HCT116 (cell line): ENCODE results near the gene OR1L6. TPM values are rescaled to one million over a fixed set of nuclear protein-coding genes. Genes with fewer than 3 reads are reported as not detected.

Experiments
- ATAC-seq: fragments of 200-7000 bp; cut with Tn5 transposase; 2 replicates; pipeline ENCODE4 v1.9.1; 2020; ENCODE audit warnings: mild to moderate bottlenecking, moderate library complexity
- BruUV-seq: library from RNA; stranded (reverse); fragments of 400-500 nt; replicated peaks from 2 replicates; lab custom pipeline; 2021; lab: Mats Ljungman, UMichigan
- CTCF ChIA-PET: fragments of 300-600 bp; sonication (Branson Sonifier 250); formaldehyde crosslinking; loops from one replicate; lab custom pipeline; 2021; ENCODE audit warnings: antibody characterized with exemption; lab: Charles Lee
- POLR2A ChIA-PET: fragments of 300-600, 350-600 bp; sonication (Branson Sonifier 250); formaldehyde crosslinking; loops from one replicate; lab custom pipeline; 2021; ENCODE audit warnings: antibody characterized with exemption; lab: Charles Lee
- RAD21 ChIA-PET, 2 experiments: fragments of 300-600 bp; sonication (Branson Sonifier 250); formaldehyde crosslinking; loops; one replicate each; lab custom pipeline; 2023; ENCODE audit warnings: low total read pairs in 2 of 2; ENCODE audit not compliant: uncharacterized antibody in 2 of 2, unreplicated experiment in 2 of 2, low non-redundant PET in 1 of 2; lab: Charles Lee
- DNase-seq: peaks from one replicate; pipeline ENCODE4 v3.0.0-alpha.2; 2010; ENCODE audit warnings: low read depth, low spot score
- H2AFZ ChIP-seq: fragments of 200-600 bp; shearing (Covaris generic), sonication (generic); 2 replicates; pipeline ENCODE4 v1.6.1; 2017; ENCODE audit warnings: low read depth, mixed run types, mixed read lengths, antibody characterized with exemption, low read length; ENCODE audit not compliant: poor library complexity, severe bottlenecking
- H3K27ac ChIP-seq: 2 replicates; pipeline ENCODE4 v1.5.1; 2012; ENCODE audit warnings: low read depth, low read length
- H3K27me3 ChIP-seq: fragments of 200-600 bp; sonication (generic); 2 replicates; pipeline ENCODE4 v1.6.1; 2016; ENCODE audit warnings: mixed run types, low read length, mixed read lengths; ENCODE audit not compliant: insufficient read depth
- H3K36me3 ChIP-seq, 2 experiments: fragments of 200-500 bp in 1 of 2; fragments of 200-600 bp in 1 of 2; sonication (Bioruptor generic) in 1 of 2; sonication (generic) in 1 of 2; 2 replicates each; pipeline versions ENCODE4 v1.5.1 to v1.6.1; 2014 to 2016; ENCODE audit warnings: low read length in 2 of 2, inconsistent platforms in 1 of 2, mixed read lengths in 1 of 2, mixed run types in 1 of 2; ENCODE audit not compliant: insufficient read depth in 2 of 2, control insufficient read depth in 1 of 2
- H3K4me1 ChIP-seq, 2 experiments: fragments of 200-600 bp in 1 of 2; sonication (generic) in 1 of 2; 2 replicates each; pipeline versions ENCODE4 v1.5.1 to v1.6.1; 2012 to 2017; ENCODE audit warnings: low read length in 2 of 2, inconsistent platforms in 1 of 2, mild to moderate bottlenecking in 1 of 2, mixed read lengths in 1 of 2, mixed run types in 1 of 2, moderate library complexity in 1 of 2; ENCODE audit not compliant: insufficient read depth in 2 of 2, control insufficient read depth in 1 of 2
- H3K4me2 ChIP-seq: fragments of 200-600 bp; sonication (generic); 2 replicates; pipeline ENCODE4 v1.6.1; 2017; ENCODE audit warnings: mixed run types, low read length, mixed read lengths
- H3K4me3 ChIP-seq, 2 experiments: fragments of 200-600 bp in 1 of 2; sonication (generic) in 1 of 2; replicated peaks in 1 of 2; 2 replicates each; pipeline ENCODE4 v1.5.1; 2011 to 2016; ENCODE audit warnings: low read length in 2 of 2, control low read depth in 1 of 2, low read depth in 1 of 2, mild to moderate bottlenecking in 1 of 2, mixed read lengths in 1 of 2, mixed run types in 1 of 2
- H3K79me2 ChIP-seq: fragments of 200-600 bp; sonication (generic); 2 replicates; pipeline ENCODE4 v1.6.1; 2017; ENCODE audit warnings: mild to moderate bottlenecking, mixed run types, low read length, moderate library complexity, mixed read lengths; ENCODE audit not compliant: insufficient read depth
- H3K9ac ChIP-seq: fragments of 200-600 bp; sonication (generic); 2 replicates; pipeline ENCODE4 v1.6.1; 2016; ENCODE audit warnings: low read length, mixed read lengths
- H3K9me2 ChIP-seq: fragments of 200-600 bp; sonication (generic), shearing (Covaris generic); 2 replicates; pipeline ENCODE4 v1.6.1; 2017; ENCODE audit warnings: mixed run types, mild to moderate bottlenecking, moderate library complexity; ENCODE audit not compliant: insufficient read depth
- H3K9me3 ChIP-seq, 2 experiments: fragments of 200-500 bp in 1 of 2; fragments of 200-600 bp in 1 of 2; sonication (Bioruptor generic) in 1 of 2; sonication (generic) in 1 of 2; 2 replicates each; pipeline ENCODE4 v1.6.1; 2014 to 2017; ENCODE audit warnings: low read length in 2 of 2, mixed read lengths in 2 of 2, inconsistent platforms in 1 of 2, low read depth in 1 of 2, mild to moderate bottlenecking in 1 of 2, mixed run types in 1 of 2, moderate library complexity in 1 of 2; ENCODE audit not compliant: control insufficient read depth in 1 of 2, insufficient read depth in 1 of 2
- H4K20me1 ChIP-seq: fragments of 200-600 bp; sonication (generic), shearing (Covaris generic); 2 replicates; pipeline ENCODE4 v1.6.1; 2017; ENCODE audit warnings: mixed run types, mild to moderate bottlenecking, moderate library complexity; ENCODE audit not compliant: insufficient read depth
- CTCF ChIP-seq, 3 experiments: fragments of 200-600 bp in 1 of 3; sonication (generic) in 1 of 3; IDR thresholded peaks in 2 of 3; conservative IDR thresholded peaks in 1 of 3; 2 replicates each; pipeline ENCODE4 v1.5.1; 2012 to 2017; ENCODE audit warnings: low read depth in 2 of 3, low read length in 2 of 3, antibody characterized with exemption in 1 of 3, borderline replicate concordance in 1 of 3, control low read depth in 1 of 3, mild to moderate bottlenecking in 1 of 3, mixed read lengths in 1 of 3, mixed run types in 1 of 3, moderate library complexity in 1 of 3; ENCODE audit not compliant: insufficient read depth in 1 of 3
- EGR1 ChIP-seq: IDR thresholded peaks from 2 replicates; pipeline ENCODE4 v1.6.1; 2012; ENCODE audit warnings: low read depth
- ELF1 ChIP-seq: IDR thresholded peaks from 2 replicates; pipeline ENCODE4 v1.6.1; 2012; ENCODE audit warnings: low read depth, borderline replicate concordance
- FOSL1 ChIP-seq: IDR thresholded peaks from 2 replicates; pipeline ENCODE4 v1.6.1; 2012; ENCODE audit warnings: low read depth
- JUND ChIP-seq: IDR thresholded peaks from 2 replicates; pipeline ENCODE4 v1.6.1; 2012
- MAX ChIP-seq: IDR thresholded peaks from 2 replicates; pipeline ENCODE4 v1.6.1; 2012
- POLR2A ChIP-seq: IDR thresholded peaks from 2 replicates; pipeline ENCODE4 v1.7.0; 2011; ENCODE audit warnings: borderline replicate concordance; ENCODE audit not compliant: insufficient read depth, insufficient read length; ENCODE audit errors: extremely low read depth
- POLR2AphosphoS5 ChIP-seq: IDR thresholded peaks from 2 replicates; pipeline ENCODE4 v1.6.1; 2011; ENCODE audit warnings: mild to moderate bottlenecking, low read depth, low read length, moderate library complexity
- RAD21 ChIP-seq: IDR thresholded peaks from 2 replicates; pipeline ENCODE4 v1.6.1; 2012; ENCODE audit warnings: low read depth, mild to moderate bottlenecking
- SIN3A ChIP-seq: IDR thresholded peaks from 2 replicates; pipeline ENCODE4 v1.6.1; 2012; ENCODE audit warnings: low read depth
- SP1 ChIP-seq: IDR thresholded peaks from 2 replicates; pipeline ENCODE4 v1.6.1; 2012; ENCODE audit warnings: low read depth
- TCF7L2 ChIP-seq: IDR thresholded peaks from 2 replicates; pipeline ENCODE4 v1.7.0; 2011; ENCODE audit warnings: borderline replicate concordance, inconsistent platforms; ENCODE audit not compliant: insufficient read depth, insufficient read length; ENCODE audit errors: extremely low read depth
- YY1 ChIP-seq: IDR thresholded peaks from 2 replicates; pipeline ENCODE4 v1.6.1; 2011; ENCODE audit warnings: low read length, low read depth, moderate library complexity, mild to moderate bottlenecking; ENCODE audit not compliant: insufficient replicate concordance; ENCODE audit errors: extremely low read depth
- ZFX ChIP-seq: fragments of 450-650 bp; IDR thresholded peaks from 2 replicates; pipeline ENCODE4 v1.6.1; 2017
- ZNF274 ChIP-seq: fragments of 200-500 bp; sonication (Bioruptor generic); IDR thresholded peaks from 2 replicates; pipeline ENCODE4 v1.6.1; 2014; ENCODE audit warnings: mild to moderate bottlenecking, low read depth, low read length, inconsistent platforms
- intact Hi-C: fragments of 100-400 bp; cut with micrococcal nuclease; formaldehyde crosslinking; loops from 2 replicates; pipeline ENCODE4 v1.10.0; 2022
- total RNA-seq: library from RNA; stranded (reverse); gene quantifications from one replicate; pipeline ENCODE4 v1.2.1, GENCODE V29; 2021; ENCODE audit not compliant: unreplicated experiment
- TF ChIP-seq, protein P1 (sequence below): IDR thresholded peaks from 2 replicates; pipeline ENCODE4 v1.6.1; 2012; ENCODE audit warnings: low read depth

Gene OR1L6
- total RNA-seq, 1 experiment from 2014 or later: not detected

DNA sequence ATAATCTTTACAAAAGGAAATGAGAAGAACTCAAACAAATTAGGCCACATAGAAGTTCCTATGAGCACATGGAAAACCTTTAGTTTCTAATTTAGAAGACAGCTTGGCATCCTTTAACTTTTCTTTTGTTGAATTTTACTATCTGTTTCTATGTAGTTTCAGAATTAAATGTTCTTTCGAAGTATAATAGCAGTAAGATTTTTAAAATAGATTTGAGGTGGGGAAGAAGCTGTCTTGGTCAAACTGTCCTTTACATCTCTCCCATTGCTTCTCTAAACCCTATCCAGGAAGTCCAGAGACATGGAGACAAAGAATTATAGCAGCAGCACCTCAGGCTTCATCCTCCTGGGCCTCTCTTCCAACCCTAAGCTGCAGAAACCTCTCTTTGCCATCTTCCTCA lies 18.4 kb upstream of the OR1L6 start, which contains the start of gene OR1L4:
OR1L4 (plus strand) TSS at position 301 of the 400 bp plus-strand sequence; CDS start at position 301, 0 bp downstream.
- H3K27me3 ChIP-seq: no peaks in the 10 kb centered on the region
- intact Hi-C loops: no loop called here
- H3K9me2 ChIP-seq: no peaks in the 10 kb centered on the region
- no peak within 1 kb of the TSS for H3K9ac ChIP-seq
- no peak for ATAC-seq
- H2AFZ ChIP-seq: no peak within 1 kb of the TSS
- DNase-seq: no peak
- ChIA-PET RAD21 (no interaction called here), POLR2A (no interaction called here), CTCF (no interaction called here)
- no peak within 1 kb of the TSS for H3K27ac ChIP-seq
- no TSS peak for BruUV-seq
- no peak within 1 kb of the TSS for H3K4me2 ChIP-seq
- no peak within 1 kb of the TSS for H3K4me3 ChIP-seq
- H4K20me1 ChIP-seq: no peaks in the 10 kb centered on the region
- no peaks in the 10 kb centered on the region for H3K79me2 ChIP-seq
- TF ChIP-seq, protein P1, sequence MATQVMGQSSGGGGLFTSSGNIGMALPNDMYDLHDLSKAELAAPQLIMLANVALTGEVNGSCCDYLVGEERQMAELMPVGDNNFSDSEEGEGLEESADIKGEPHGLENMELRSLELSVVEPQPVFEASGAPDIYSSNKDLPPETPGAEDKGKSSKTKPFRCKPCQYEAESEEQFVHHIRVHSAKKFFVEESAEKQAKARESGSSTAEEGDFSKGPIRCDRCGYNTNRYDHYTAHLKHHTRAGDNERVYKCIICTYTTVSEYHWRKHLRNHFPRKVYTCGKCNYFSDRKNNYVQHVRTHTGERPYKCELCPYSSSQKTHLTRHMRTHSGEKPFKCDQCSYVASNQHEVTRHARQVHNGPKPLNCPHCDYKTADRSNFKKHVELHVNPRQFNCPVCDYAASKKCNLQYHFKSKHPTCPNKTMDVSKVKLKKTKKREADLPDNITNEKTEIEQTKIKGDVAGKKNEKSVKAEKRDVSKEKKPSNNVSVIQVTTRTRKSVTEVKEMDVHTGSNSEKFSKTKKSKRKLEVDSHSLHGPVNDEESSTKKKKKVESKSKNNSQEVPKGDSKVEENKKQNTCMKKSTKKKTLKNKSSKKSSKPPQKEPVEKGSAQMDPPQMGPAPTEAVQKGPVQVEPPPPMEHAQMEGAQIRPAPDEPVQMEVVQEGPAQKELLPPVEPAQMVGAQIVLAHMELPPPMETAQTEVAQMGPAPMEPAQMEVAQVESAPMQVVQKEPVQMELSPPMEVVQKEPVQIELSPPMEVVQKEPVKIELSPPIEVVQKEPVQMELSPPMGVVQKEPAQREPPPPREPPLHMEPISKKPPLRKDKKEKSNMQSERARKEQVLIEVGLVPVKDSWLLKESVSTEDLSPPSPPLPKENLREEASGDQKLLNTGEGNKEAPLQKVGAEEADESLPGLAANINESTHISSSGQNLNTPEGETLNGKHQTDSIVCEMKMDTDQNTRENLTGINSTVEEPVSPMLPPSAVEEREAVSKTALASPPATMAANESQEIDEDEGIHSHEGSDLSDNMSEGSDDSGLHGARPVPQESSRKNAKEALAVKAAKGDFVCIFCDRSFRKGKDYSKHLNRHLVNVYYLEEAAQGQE: no peak
- TF ChIP-seq YY1 (no peak), SIN3A (no peak), ZFX (no peak)
- H3K9me3 ChIP-seq: peaks cover 6 to 7% of the 10 kb centered on the region in 2 experiments; a peak in 2 of 4 replicates
- H3K4me1 ChIP-seq: no peaks in the 10 kb centered on the region
- H3K36me3 ChIP-seq: no peaks in the 10 kb centered on the region

GRCh38 chr9:122754825-122755224 lies 12.7 kb downstream of the OR1L6 start:
- H4K20me1 ChIP-seq: no peaks in the 10 kb centered on the region
- ChIA-PET CTCF (no interaction called here), POLR2A (no interaction called here), RAD21 (no interaction called here)
- no peak overlapping the region for H3K27ac ChIP-seq
- H3K36me3 ChIP-seq: no peaks in the 10 kb centered on the region
- H3K9ac ChIP-seq: no peak overlapping the region
- DNase-seq: no peak
- H3K4me2 ChIP-seq: no peak overlapping the region
- ATAC-seq: no peak
- TF ChIP-seq CTCF (IDR thresholded peaks at IDR 0.05 in 2 of 3, conservative IDR thresholded peaks at IDR 0.05 in 1 of 3; ENCODE audit: borderline replicate concordance in 1 of 3, insufficient read depth in 1 of 3, low read depth in 2 of 3, low read length in 2 of 3) (no peak), TCF7L2 (no peak), ZFX (no peak), POLR2AphosphoS5 (no peak), ELF1 (no peak), MAX (no peak), ZNF274 (no peak), FOSL1 (no peak), EGR1 (no peak), SIN3A (no peak), SP1 (no peak), YY1 (no peak), JUND (no peak), POLR2A (no peak), RAD21 (no peak)
- H3K79me2 ChIP-seq: no peaks in the 10 kb centered on the region
- H3K27me3 ChIP-seq: 0 out of 2 replicates have a peak, but pooled peaks cover 5% of the 10 kb centered on the region
- BruUV-seq: no TSS peak
- no peaks in the 10 kb centered on the region for H3K9me2 ChIP-seq
- H3K4me3 ChIP-seq: no peak overlapping the region
- H2AFZ ChIP-seq: no peak overlapping the region
- intact Hi-C loops: no loop called here
- no peaks in the 10 kb centered on the region for H3K9me3 ChIP-seq
- no peaks in the 10 kb centered on the region for H3K4me1 ChIP-seq
